ENCODE results near the gene ARHGAP5. TPM values are rescaled to one million over a fixed set of nuclear protein-coding genes. Genes with fewer than 3 reads are reported as not detected.
A peak's percentile ranks its signal among the peaks of the same experiment; 100 is the strongest.

ARHGAP5 gene, protein sequence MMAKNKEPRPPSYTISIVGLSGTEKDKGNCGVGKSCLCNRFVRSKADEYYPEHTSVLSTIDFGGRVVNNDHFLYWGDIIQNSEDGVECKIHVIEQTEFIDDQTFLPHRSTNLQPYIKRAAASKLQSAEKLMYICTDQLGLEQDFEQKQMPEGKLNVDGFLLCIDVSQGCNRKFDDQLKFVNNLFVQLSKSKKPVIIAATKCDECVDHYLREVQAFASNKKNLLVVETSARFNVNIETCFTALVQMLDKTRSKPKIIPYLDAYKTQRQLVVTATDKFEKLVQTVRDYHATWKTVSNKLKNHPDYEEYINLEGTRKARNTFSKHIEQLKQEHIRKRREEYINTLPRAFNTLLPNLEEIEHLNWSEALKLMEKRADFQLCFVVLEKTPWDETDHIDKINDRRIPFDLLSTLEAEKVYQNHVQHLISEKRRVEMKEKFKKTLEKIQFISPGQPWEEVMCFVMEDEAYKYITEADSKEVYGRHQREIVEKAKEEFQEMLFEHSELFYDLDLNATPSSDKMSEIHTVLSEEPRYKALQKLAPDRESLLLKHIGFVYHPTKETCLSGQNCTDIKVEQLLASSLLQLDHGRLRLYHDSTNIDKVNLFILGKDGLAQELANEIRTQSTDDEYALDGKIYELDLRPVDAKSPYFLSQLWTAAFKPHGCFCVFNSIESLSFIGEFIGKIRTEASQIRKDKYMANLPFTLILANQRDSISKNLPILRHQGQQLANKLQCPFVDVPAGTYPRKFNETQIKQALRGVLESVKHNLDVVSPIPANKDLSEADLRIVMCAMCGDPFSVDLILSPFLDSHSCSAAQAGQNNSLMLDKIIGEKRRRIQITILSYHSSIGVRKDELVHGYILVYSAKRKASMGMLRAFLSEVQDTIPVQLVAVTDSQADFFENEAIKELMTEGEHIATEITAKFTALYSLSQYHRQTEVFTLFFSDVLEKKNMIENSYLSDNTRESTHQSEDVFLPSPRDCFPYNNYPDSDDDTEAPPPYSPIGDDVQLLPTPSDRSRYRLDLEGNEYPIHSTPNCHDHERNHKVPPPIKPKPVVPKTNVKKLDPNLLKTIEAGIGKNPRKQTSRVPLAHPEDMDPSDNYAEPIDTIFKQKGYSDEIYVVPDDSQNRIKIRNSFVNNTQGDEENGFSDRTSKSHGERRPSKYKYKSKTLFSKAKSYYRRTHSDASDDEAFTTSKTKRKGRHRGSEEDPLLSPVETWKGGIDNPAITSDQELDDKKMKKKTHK (N-terminal part only)
- total RNA-seq (2021; fragmentation: NEBNext Ultra II Directional; extraction: Animal tissue kit (Norgen Biotek cat#: 25700)): 100 to 1,000 TPM in 1 of 6 experiments, 10 to 100 TPM in 5; 75.4 to 101 (median 82.2) TPM
- long read RNA-seq, partial matches to known transcripts: 19 of 43 reads
- long read RNA-seq, other reads (novel, unspliced or antisense): 20 of 43 reads

DNA sequence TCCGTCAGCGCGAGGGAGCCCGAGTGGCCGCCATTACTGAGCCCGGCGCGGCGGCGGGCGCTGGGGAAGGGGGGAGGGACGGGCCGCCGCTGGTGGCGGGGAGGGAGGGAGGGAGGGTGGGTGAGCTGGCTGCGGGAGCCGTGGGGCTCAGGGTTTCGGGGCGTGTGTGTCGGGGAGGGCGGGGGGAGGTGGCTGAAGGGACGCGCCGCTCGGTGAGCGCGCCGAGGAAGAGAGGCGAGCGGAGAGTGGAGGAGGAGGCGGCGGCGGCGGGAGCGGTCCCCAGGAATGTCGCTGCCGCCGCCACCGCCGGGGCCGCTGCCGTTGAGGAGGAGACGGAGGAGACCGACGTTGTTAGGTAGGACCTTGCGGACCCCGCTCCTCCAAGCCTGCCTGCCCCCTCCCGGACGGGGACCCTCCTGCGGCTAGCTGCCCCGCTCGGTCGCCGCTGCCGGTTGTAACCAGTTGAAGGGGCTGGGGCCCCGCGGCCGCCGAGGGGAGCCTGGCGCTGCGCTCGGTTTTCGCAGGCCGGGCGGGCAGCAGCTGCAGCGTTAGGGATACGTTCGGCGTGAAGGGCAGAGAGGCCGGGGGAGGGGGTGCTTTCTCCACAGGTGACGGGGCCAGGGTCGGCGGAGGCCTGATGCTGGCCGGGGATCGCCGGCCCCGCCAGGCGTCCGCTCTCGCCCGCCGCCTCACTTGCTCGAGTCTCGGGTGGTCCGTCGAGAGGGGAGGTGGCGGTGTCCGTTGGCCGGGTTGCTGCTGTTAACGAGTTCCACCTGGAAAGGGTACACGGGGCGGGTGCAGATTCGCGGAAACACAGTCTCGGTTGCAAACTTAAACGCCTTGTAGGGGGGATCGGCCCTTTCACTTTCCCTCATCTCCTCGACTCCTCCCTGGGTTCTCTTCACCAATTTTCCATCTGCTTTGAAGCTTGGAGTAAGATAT, at the start of gene ARHGAP5:
Gene ARHGAP5, plus strand, starts transcription at position 224 of the 942 bp plus-strand sequence. CDS start 13,366 bp downstream, outside the sequence.
- TF ChIP-seq, protein P1, sequence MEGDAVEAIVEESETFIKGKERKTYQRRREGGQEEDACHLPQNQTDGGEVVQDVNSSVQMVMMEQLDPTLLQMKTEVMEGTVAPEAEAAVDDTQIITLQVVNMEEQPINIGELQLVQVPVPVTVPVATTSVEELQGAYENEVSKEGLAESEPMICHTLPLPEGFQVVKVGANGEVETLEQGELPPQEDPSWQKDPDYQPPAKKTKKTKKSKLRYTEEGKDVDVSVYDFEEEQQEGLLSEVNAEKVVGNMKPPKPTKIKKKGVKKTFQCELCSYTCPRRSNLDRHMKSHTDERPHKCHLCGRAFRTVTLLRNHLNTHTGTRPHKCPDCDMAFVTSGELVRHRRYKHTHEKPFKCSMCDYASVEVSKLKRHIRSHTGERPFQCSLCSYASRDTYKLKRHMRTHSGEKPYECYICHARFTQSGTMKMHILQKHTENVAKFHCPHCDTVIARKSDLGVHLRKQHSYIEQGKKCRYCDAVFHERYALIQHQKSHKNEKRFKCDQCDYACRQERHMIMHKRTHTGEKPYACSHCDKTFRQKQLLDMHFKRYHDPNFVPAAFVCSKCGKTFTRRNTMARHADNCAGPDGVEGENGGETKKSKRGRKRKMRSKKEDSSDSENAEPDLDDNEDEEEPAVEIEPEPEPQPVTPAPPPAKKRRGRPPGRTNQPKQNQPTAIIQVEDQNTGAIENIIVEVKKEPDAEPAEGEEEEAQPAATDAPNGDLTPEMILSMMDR (IDR thresholded peaks at IDR 0.05): peak; percentile 56
- H3K27ac Mint-ChIP-seq: peak within 1 kb of the TSS; percentile 98
- peaks cover 3% of the 10 kb centered on the region for H3K27me3 Mint-ChIP-seq (ENCODE audit: insufficient read depth)
- peaks cover 21% of the 10 kb centered on the region for H3K36me3 Mint-ChIP-seq (ENCODE audit: low read depth)
- peaks cover 56% of the 10 kb centered on the region for H3K4me1 Mint-ChIP-seq (ENCODE audit: low read depth)
- DNase-seq: peak; percentile 1
- peak within 1 kb of the TSS; percentile 95 for H3K4me3 Mint-ChIP-seq
- no peaks in the 10 kb centered on the region for H3K9me3 Mint-ChIP-seq

GRCh38 chr14:32028599-32028998, 48.5 kb upstream of the ARHGAP5 start:
- H3K4me3 Mint-ChIP-seq: no peak overlapping the region
- no peak for DNase-seq
- TF ChIP-seq, protein P1 (IDR thresholded peaks at IDR 0.05): no peak
- H3K27me3 Mint-ChIP-seq (ENCODE audit: insufficient read depth): peaks cover 12% of the 10 kb centered on the region
- H3K4me1 Mint-ChIP-seq (ENCODE audit: low read depth): peaks cover 37% of the 10 kb centered on the region
- no peak overlapping the region for H3K27ac Mint-ChIP-seq
- H3K36me3 Mint-ChIP-seq (ENCODE audit: low read depth): no peaks in the 10 kb centered on the region
- no peaks in the 10 kb centered on the region for H3K9me3 Mint-ChIP-seq

DNA sequence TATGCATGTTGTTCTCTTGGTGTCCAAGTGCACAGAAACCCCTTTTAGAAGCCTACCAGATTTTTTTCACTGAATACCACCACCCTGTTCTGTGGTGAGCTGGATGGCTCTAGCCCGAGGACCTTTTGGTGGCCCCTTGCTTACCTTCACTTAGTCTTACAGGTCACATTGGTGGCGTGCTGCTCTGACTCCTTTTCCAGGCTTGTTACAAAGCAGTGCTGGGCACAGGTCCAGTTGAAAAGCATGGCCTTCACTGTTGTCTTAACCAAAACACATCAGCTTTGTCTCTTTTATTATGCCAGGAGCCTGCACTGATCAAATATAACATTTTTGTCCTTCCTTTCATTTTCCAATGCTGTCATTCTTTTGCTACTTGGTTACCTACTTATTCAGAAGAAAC, 43.6 kb upstream of the ARHGAP5 start:
- no peak for DNase-seq
- no peaks in the 10 kb centered on the region for H3K36me3 Mint-ChIP-seq (ENCODE audit: low read depth)
- no peak overlapping the region for H3K4me3 Mint-ChIP-seq
- H3K9me3 Mint-ChIP-seq: no peaks in the 10 kb centered on the region
- TF ChIP-seq, protein P1 (IDR thresholded peaks at IDR 0.05): no peak
- H3K4me1 Mint-ChIP-seq (ENCODE audit: low read depth): peaks cover 9% of the 10 kb centered on the region
- H3K27ac Mint-ChIP-seq: no peak overlapping the region
- peaks cover 24% of the 10 kb centered on the region for H3K27me3 Mint-ChIP-seq (ENCODE audit: insufficient read depth)

DNA sequence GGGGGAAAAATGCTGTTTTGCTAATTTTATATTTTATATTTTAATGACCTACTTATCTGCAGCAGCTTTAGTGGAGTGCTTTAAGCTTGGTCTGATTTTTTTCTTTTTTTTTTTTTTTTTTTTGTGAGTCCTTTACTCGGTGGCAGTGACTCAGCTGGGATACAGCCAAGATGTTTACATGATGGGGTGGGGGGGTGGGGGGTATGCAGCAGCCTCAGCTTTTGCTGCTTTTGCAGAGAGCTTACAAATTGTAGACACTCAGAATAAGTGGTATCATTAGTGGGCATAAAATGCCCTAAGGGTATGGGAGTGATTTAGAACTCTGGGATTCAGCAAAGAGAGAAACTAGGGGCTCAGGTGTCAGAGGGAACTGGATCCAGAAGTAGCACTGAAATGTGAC, 38.2 kb upstream of the ARHGAP5 start:
- Mint-ChIP-seq H3K4me3 (no peak overlapping the region), H3K27me3 (ENCODE audit: insufficient read depth) (peaks cover 27% of the 10 kb centered on the region), H3K4me1 (ENCODE audit: low read depth) (peaks cover 6% of the 10 kb centered on the region; the same call in 1 of the 2 replicates), H3K9me3 (no peaks in the 10 kb centered on the region), H3K36me3 (ENCODE audit: low read depth) (no peaks in the 10 kb centered on the region), H3K27ac (no peak overlapping the region)
- TF ChIP-seq, protein P1 (IDR thresholded peaks at IDR 0.05): no peak
- no peak for DNase-seq

All from HFFc6 (cell line).